ENCODE measurements around the gene DNAI2.
A peak's percentile ranks its signal among the peaks of the same experiment; 100 is the strongest.

The DNAI2 gene

GRCh38 chr17:74268558-74268957, 5.5 kb upstream of the DNAI2 start:
- DNase-seq (ENCODE audit: low spot score), result no peak
- H2BK15ac ChIP-seq (ENCODE audit: low read length), result no peak overlapping the region
- no peak overlapping the region for H3K4me2 ChIP-seq (ENCODE audit: insufficient read depth, low read length, poor library complexity, severe bottlenecking)
- no peaks in the 10 kb centered on the region for H3K9me3 ChIP-seq (replicated peaks in 1 of 2; ENCODE audit: control insufficient read depth in 2 of 2, insufficient read depth in 1 of 2, low read depth in 1 of 2, low read length in 2 of 2)
- no peak overlapping the region for H3K14ac ChIP-seq (ENCODE audit: low read length)
- H2AFZ ChIP-seq (ENCODE audit: low read length), result no peak overlapping the region
- H3K4me3 ChIP-seq (ENCODE audit: low read length in 2 of 2), result no peak overlapping the region
- H3K18ac ChIP-seq (ENCODE audit: low read length), result no peak overlapping the region
- peaks cover 24 to 29% of the 10 kb centered on the region in 2 donors for H3K4me1 ChIP-seq (ENCODE audit: control insufficient read depth in 2 of 2, insufficient read depth in 1 of 2, low read depth in 1 of 2, low read length in 2 of 2)
- H2BK120ac ChIP-seq (ENCODE audit: low read depth, low read length), result no peak overlapping the region
- no peak overlapping the region for H4K8ac ChIP-seq (ENCODE audit: low read depth, low read length)
- H3K9ac ChIP-seq (ENCODE audit: low read depth, low read length, poor library complexity), result no peak overlapping the region
- H3K79me1 ChIP-seq (ENCODE audit: low read depth, low read length), result no peaks in the 10 kb centered on the region
- no peak overlapping the region for H2BK12ac ChIP-seq (ENCODE audit: low read length)
- H3K27me3 ChIP-seq (ENCODE audit: control insufficient read depth in 3 of 3, insufficient read depth in 3 of 3, low read depth in 1 of 3, low read length in 3 of 3), result no peaks in the 10 kb centered on the region
- H2BK5ac ChIP-seq (ENCODE audit: low read length), result peak overlapping the region; percentile 4
- no peak overlapping the region for H3K23ac ChIP-seq (ENCODE audit: low read depth, low read length, poor library complexity)
- H4K91ac ChIP-seq (ENCODE audit: low read depth, low read length, poor library complexity), result no peak overlapping the region
- WGBS, 2 donors (ENCODE audit: extremely low coverage in 2 of 2, insufficient read length in 2 of 2, insufficient replicate concordance in 1 of 2), result no CpG with 5 or more reads among the region's 8 CpGs
- H3K36me3 ChIP-seq (replicated peaks in 1 of 2; ENCODE audit: control insufficient read depth in 2 of 2, insufficient read depth in 2 of 2, low read length in 2 of 2), result no peaks in the 10 kb centered on the region
- H3K27ac ChIP-seq (replicated peaks; ENCODE audit: low read length), result no peak overlapping the region
- peak overlapping the region; percentile 1 for H2AK5ac ChIP-seq (ENCODE audit: low read depth, low read length)
- H3K4ac ChIP-seq (ENCODE audit: low read length), result no peak overlapping the region

- Histone ChIP-seq H3K18ac (ENCODE audit: low read length) (no peak overlapping the region), H3K23ac (ENCODE audit: low read depth, low read length, poor library complexity) (no peak overlapping the region), H2BK5ac (ENCODE audit: low read length) (no peak overlapping the region), H2BK12ac (ENCODE audit: low read length) (no peak overlapping the region), H4K8ac (ENCODE audit: low read depth, low read length) (no peak overlapping the region), H3K9me3 (replicated peaks in 1 of 2; ENCODE audit: control insufficient read depth in 2 of 2, insufficient read depth in 1 of 2, low read depth in 1 of 2, low read length in 2 of 2) (no peaks in the 10 kb centered on the region), H4K91ac (ENCODE audit: low read depth, low read length, poor library complexity) (no peak overlapping the region), H3K79me1 (ENCODE audit: low read depth, low read length) (no peaks in the 10 kb centered on the region), H3K4ac (ENCODE audit: low read length) (no peak overlapping the region), H2BK120ac (ENCODE audit: low read depth, low read length) (no peak overlapping the region), H3K4me2 (ENCODE audit: insufficient read depth, low read length, poor library complexity, severe bottlenecking) (no peak overlapping the region), H2BK15ac (ENCODE audit: low read length) (no peak overlapping the region), H3K4me1 (ENCODE audit: control insufficient read depth in 2 of 2, insufficient read depth in 1 of 2, low read depth in 1 of 2, low read length in 2 of 2) (peaks cover 24 to 43% of the 10 kb centered on the region in 2 donors), H3K27ac (replicated peaks; ENCODE audit: low read length) (no peak overlapping the region), H3K4me3 (ENCODE audit: low read length in 2 of 2) (no peak overlapping the region), H3K36me3 (replicated peaks in 1 of 2; ENCODE audit: control insufficient read depth in 2 of 2, insufficient read depth in 2 of 2, low read length in 2 of 2) (no peaks in the 10 kb centered on the region), H2AFZ (ENCODE audit: low read length) (no peak overlapping the region), H3K14ac (ENCODE audit: low read length) (no peak overlapping the region), H3K9ac (ENCODE audit: low read depth, low read length, poor library complexity) (no peak overlapping the region), H2AK5ac (ENCODE audit: low read depth, low read length) (no peak overlapping the region), H3K27me3 (ENCODE audit: control insufficient read depth in 3 of 3, insufficient read depth in 3 of 3, low read depth in 1 of 3, low read length in 3 of 3) (peaks cover 0 to 13% (median 0%) of the 10 kb centered on the region in 3 experiments)
- no CpG with 5 or more reads among the region's 10 CpGs for WGBS, 2 donors (ENCODE audit: extremely low coverage in 2 of 2, insufficient read length in 2 of 2, insufficient replicate concordance in 1 of 2)
- no peak for DNase-seq (ENCODE audit: low spot score)
Measured at GRCh38 chr17:74270333-74270732, 3.7 kb upstream of the DNAI2 start.

GRCh38 chr17:74271281-74271680, 2.8 kb upstream of the DNAI2 start:
- Histone ChIP-seq H2AFZ (ENCODE audit: low read length) (no peak overlapping the region), H3K36me3 (replicated peaks in 1 of 2; ENCODE audit: control insufficient read depth in 2 of 2, insufficient read depth in 2 of 2, low read length in 2 of 2) (no peaks in the 10 kb centered on the region), H4K8ac (ENCODE audit: low read depth, low read length) (no peak overlapping the region), H3K4me3 (ENCODE audit: low read length in 2 of 2) (no peak overlapping the region), H3K79me1 (ENCODE audit: low read depth, low read length) (no peaks in the 10 kb centered on the region), H3K9me3 (replicated peaks in 1 of 2; ENCODE audit: control insufficient read depth in 2 of 2, insufficient read depth in 1 of 2, low read depth in 1 of 2, low read length in 2 of 2) (no peaks in the 10 kb centered on the region), H3K14ac (ENCODE audit: low read length) (no peak overlapping the region), H3K4ac (ENCODE audit: low read length) (no peak overlapping the region), H2AK5ac (ENCODE audit: low read depth, low read length) (no peak overlapping the region), H2BK120ac (ENCODE audit: low read depth, low read length) (no peak overlapping the region), H4K91ac (ENCODE audit: low read depth, low read length, poor library complexity) (no peak overlapping the region), H2BK5ac (ENCODE audit: low read length) (no peak overlapping the region), H2BK12ac (ENCODE audit: low read length) (no peak overlapping the region), H3K23ac (ENCODE audit: low read depth, low read length, poor library complexity) (no peak overlapping the region), H3K27ac (replicated peaks; ENCODE audit: low read length) (no peak overlapping the region), H3K9ac (ENCODE audit: low read depth, low read length, poor library complexity) (no peak overlapping the region), H2BK15ac (ENCODE audit: low read length) (no peak overlapping the region), H3K4me2 (ENCODE audit: insufficient read depth, low read length, poor library complexity, severe bottlenecking) (no peak overlapping the region), H3K4me1 (ENCODE audit: control insufficient read depth in 2 of 2, insufficient read depth in 1 of 2, low read depth in 1 of 2, low read length in 2 of 2) (peaks cover 31 to 53% of the 10 kb centered on the region in 2 donors), H3K18ac (ENCODE audit: low read length) (no peak overlapping the region), H3K27me3 (ENCODE audit: control insufficient read depth in 3 of 3, insufficient read depth in 3 of 3, low read depth in 1 of 3, low read length in 3 of 3) (peaks cover 0 to 13% (median 0%) of the 10 kb centered on the region in 3 experiments)
- DNase-seq (ENCODE audit: low spot score), result no peak
- WGBS, 2 donors (ENCODE audit: extremely low coverage in 2 of 2, insufficient read length in 2 of 2, insufficient replicate concordance in 1 of 2), result no CpG with 5 or more reads among the region's 3 CpGs

- H2BK120ac ChIP-seq (ENCODE audit: low read depth, low read length), result no peak overlapping the region
- no peak overlapping the region for H3K4me3 ChIP-seq (ENCODE audit: low read length in 2 of 2)
- H2AK5ac ChIP-seq (ENCODE audit: low read depth, low read length), result no peak overlapping the region
- H3K4ac ChIP-seq (ENCODE audit: low read length), result no peak overlapping the region
- no peaks in the 10 kb centered on the region for H3K9me3 ChIP-seq (replicated peaks in 1 of 2; ENCODE audit: control insufficient read depth in 2 of 2, insufficient read depth in 1 of 2, low read depth in 1 of 2, low read length in 2 of 2)
- DNase-seq (ENCODE audit: low spot score), result no peak
- no peaks in the 10 kb centered on the region for H3K79me1 ChIP-seq (ENCODE audit: low read depth, low read length)
- H3K23ac ChIP-seq (ENCODE audit: low read depth, low read length, poor library complexity), result no peak overlapping the region
- H2BK5ac ChIP-seq (ENCODE audit: low read length), result no peak overlapping the region
- H4K91ac ChIP-seq (ENCODE audit: low read depth, low read length, poor library complexity), result no peak overlapping the region
- no peak overlapping the region for H4K8ac ChIP-seq (ENCODE audit: low read depth, low read length)
- H2BK12ac ChIP-seq (ENCODE audit: low read length), result no peak overlapping the region
- no peak overlapping the region for H3K14ac ChIP-seq (ENCODE audit: low read length)
- WGBS, 2 donors (ENCODE audit: extremely low coverage in 2 of 2, insufficient read length in 2 of 2, insufficient replicate concordance in 1 of 2), result no CpG with 5 or more reads among the region's 13 CpGs
- H3K4me1 ChIP-seq (ENCODE audit: control insufficient read depth in 2 of 2, insufficient read depth in 1 of 2, low read depth in 1 of 2, low read length in 2 of 2), result peaks cover 37 to 60% of the 10 kb centered on the region in 2 donors
- H3K36me3 ChIP-seq (replicated peaks in 1 of 2; ENCODE audit: control insufficient read depth in 2 of 2, insufficient read depth in 2 of 2, low read length in 2 of 2), result no peaks in the 10 kb centered on the region
- no peak overlapping the region for H2BK15ac ChIP-seq (ENCODE audit: low read length)
- peak overlapping the region; percentile 57 for H2AFZ ChIP-seq (ENCODE audit: low read length)
- H3K4me2 ChIP-seq (ENCODE audit: insufficient read depth, low read length, poor library complexity, severe bottlenecking), result peak overlapping the region; percentile 34
- H3K9ac ChIP-seq (ENCODE audit: low read depth, low read length, poor library complexity), result no peak overlapping the region
- peak overlapping the region; percentile 41 for H3K27ac ChIP-seq (replicated peaks; ENCODE audit: low read length)
- no peak overlapping the region for H3K18ac ChIP-seq (ENCODE audit: low read length)
- H3K27me3 ChIP-seq (ENCODE audit: control insufficient read depth in 3 of 3, insufficient read depth in 3 of 3, low read depth in 1 of 3, low read length in 3 of 3), result peaks cover 0 to 13% (median 0%) of the 10 kb centered on the region in 3 experiments
Measured at GRCh38 chr17:74271901-74272561, 2.0 kb upstream of the DNAI2 start.

Measured in neuronal stem cell (in vitro differentiated cells).